SU-DHL-6 (cell line): ENCODE data around the gene RAD9A.
A peak's percentile ranks its signal among the peaks of the same experiment; 100 is the strongest.

Experiments
- H2AFZ ChIP-seq: fragments of 200-600 bp; sonication (generic); 2 replicates; pipeline ENCODE4 v1.6.1; 2014; ENCODE audit warnings: low read depth, mild to moderate bottlenecking, moderate library complexity, mixed read lengths, antibody characterized with exemption, low read length; ENCODE audit not compliant: severe bottlenecking
- H3F3A ChIP-seq: fragments of 200-600 bp; shearing (Covaris generic); 2 replicates; pipeline ENCODE4 v1.6.0; 2016; ENCODE audit warnings: antibody characterized with exemption, mild to moderate bottlenecking; ENCODE audit not compliant: insufficient read depth
- H3K27ac ChIP-seq: fragments of 200-600 bp; sonication (generic); 2 replicates; pipeline ENCODE4 v1.5.1; 2016; ENCODE audit warnings: low read depth, mild to moderate bottlenecking, low read length, moderate library complexity, mixed read lengths
- H3K27me3 ChIP-seq: fragments of 200-600 bp; sonication (generic), shearing (Covaris generic); 2 replicates; pipeline ENCODE4 v1.6.0; 2014; ENCODE audit warnings: mild to moderate bottlenecking, low read length
- H3K36me3 ChIP-seq: fragments of 200-600 bp; sonication (generic); 2 replicates; pipeline ENCODE4 v1.6.1; 2014; ENCODE audit warnings: mild to moderate bottlenecking, low read length, mixed read lengths
- H3K4me2 ChIP-seq: fragments of 300-600, 200-600 bp; shearing (Covaris generic), sonication (generic); 2 replicates; pipeline ENCODE4 v1.6.0; 2014; ENCODE audit warnings: low read length, low read depth, mild to moderate bottlenecking; ENCODE audit not compliant: poor library complexity, severe bottlenecking
- H3K4me3 ChIP-seq: fragments of 200-600 bp; sonication (generic); 2 replicates; pipeline ENCODE4 v1.5.1; 2014; ENCODE audit warnings: antibody characterized with exemption, low read length, mild to moderate bottlenecking, mixed read lengths; ENCODE audit not compliant: insufficient read depth, poor library complexity, severe bottlenecking
- H3K79me2 ChIP-seq: fragments of 200-600 bp; sonication (generic); 2 replicates; pipeline ENCODE4 v1.6.1; 2014; ENCODE audit warnings: mild to moderate bottlenecking, low read length, moderate library complexity; ENCODE audit not compliant: insufficient read depth
- H3K9ac ChIP-seq: fragments of 200-600 bp; sonication (generic); 2 replicates; pipeline ENCODE4 v1.7.0; 2014; ENCODE audit warnings: mild to moderate bottlenecking, low read length
- H3K9me2 ChIP-seq: fragments of 200-600 bp; sonication (generic); replicated peaks from 2 replicates; pipeline ENCODE4 v1.6.1; 2014; ENCODE audit warnings: low read length; ENCODE audit not compliant: insufficient read depth
- H3K9me3 ChIP-seq: fragments of 200-600 bp; sonication (generic); 2 replicates; pipeline ENCODE4 v1.6.1; 2014; ENCODE audit warnings: low read length, mixed read lengths; ENCODE audit not compliant: insufficient read depth
- H4K20me1 ChIP-seq: fragments of 200-600 bp; sonication (generic); 2 replicates; pipeline ENCODE4 v1.6.1; 2014; ENCODE audit warnings: low read depth, mild to moderate bottlenecking, antibody characterized with exemption, low read length, moderate library complexity, mixed read lengths
- CTCF ChIP-seq: fragments of 200-600 bp; sonication (generic); IDR thresholded peaks from one replicate; pipeline ENCODE4 v1.5.1; 2017; ENCODE audit warnings: antibody characterized with exemption, mild to moderate bottlenecking, low read length, moderate library complexity; ENCODE audit not compliant: insufficient read depth, poor library complexity, severe bottlenecking
- EZH2phosphoT487 ChIP-seq: fragments of 200-600 bp; sonication (generic), shearing (Covaris generic); conservative IDR thresholded peaks from 2 replicates; pipeline ENCODE4 v1.6.1; 2018; ENCODE audit warnings: mild to moderate bottlenecking, antibody characterized with exemption, low read length, moderate library complexity, mixed read lengths

RAD9A gene

GRCh38 chr11:67435031-67435726 lies 43.4 kb downstream of the RAD9A start:
- Histone ChIP-seq H3K9me3 (no peaks in the 10 kb centered on the region), H3K9ac (peak overlapping the region; percentile 100), H3K27ac (peak overlapping the region; percentile 100), H3K9me2 (no peaks in the 10 kb centered on the region), H4K20me1 (no peaks in the 10 kb centered on the region), H3K79me2 (peaks cover 24% of the 10 kb centered on the region; the same call in 1 of the 2 replicates), H3K4me2 (peak overlapping the region; percentile 99), H2AFZ (no peak overlapping the region), H3K27me3 (no peaks in the 10 kb centered on the region), H3F3A (peaks cover 63% of the 10 kb centered on the region), H3K4me3 (peak overlapping the region; percentile 96), H3K36me3 (no peaks in the 10 kb centered on the region)
- TF ChIP-seq EZH2phosphoT487 (no peak), CTCF (no peak)

- Histone ChIP-seq H3K9ac (peak overlapping the region; percentile 100), H3K4me3 (peak overlapping the region; percentile 96)
Measured at GRCh38 chr11:67435727-67436458, 44.1 kb downstream of the RAD9A start.

GRCh38 chr11:67436459-67437081 lies 44.8 kb downstream of the RAD9A start:
- H3K9me2 ChIP-seq = no peaks in the 10 kb centered on the region
- no peak for TF ChIP-seq CTCF
- TF ChIP-seq EZH2phosphoT487 = no peak
- no peaks in the 10 kb centered on the region for H3K27me3 ChIP-seq
- no peaks in the 10 kb centered on the region for H3K9me3 ChIP-seq
- H3K27ac ChIP-seq = peak overlapping the region; percentile 100
- H3K4me2 ChIP-seq = peak overlapping the region; percentile 99
- H4K20me1 ChIP-seq = no peaks in the 10 kb centered on the region
- no peak overlapping the region for H2AFZ ChIP-seq
- no peaks in the 10 kb centered on the region for H3K36me3 ChIP-seq
- peaks cover 24% of the 10 kb centered on the region; the same call in 1 of the 2 replicates for H3K79me2 ChIP-seq
- peak overlapping the region; percentile 100 for H3K9ac ChIP-seq
- peaks cover 76% of the 10 kb centered on the region for H3F3A ChIP-seq
- peak overlapping the region; percentile 96 for H3K4me3 ChIP-seq

More at GRCh38 chr11:67435727-67436458, 44.1 kb downstream of the RAD9A start:
- Histone ChIP-seq H3K36me3 (no peaks in the 10 kb centered on the region), H3F3A (peaks cover 70% of the 10 kb centered on the region), H2AFZ (no peak overlapping the region), H4K20me1 (no peaks in the 10 kb centered on the region), H3K27me3 (no peaks in the 10 kb centered on the region), H3K27ac (peak overlapping the region; percentile 100), H3K9me2 (no peaks in the 10 kb centered on the region), H3K4me2 (peak overlapping the region; percentile 99), H3K9me3 (no peaks in the 10 kb centered on the region), H3K79me2 (peaks cover 24% of the 10 kb centered on the region; the same call in 1 of the 2 replicates)
- TF ChIP-seq CTCF (no peak), EZH2phosphoT487 (no peak)
